Right lobe of liver (tissue), 6 donors: ENCODE measurements around the gene FOXJ1. TPM values are rescaled to one million over a fixed set of nuclear protein-coding genes. Genes with fewer than 3 reads are reported as not detected.
A peak's percentile ranks its signal among the peaks of the same experiment; 100 is the strongest.

Experiments
- ATAC-seq, 4 donors: fragments of 200-7000 bp; cut with Tn5 transposase; one replicate each; pipeline ENCODE4 v1.9.1; 2020; ENCODE audit warnings: mild to moderate bottlenecking in 4 of 4, moderate library complexity in 4 of 4
- DNase-seq, 3 donors: peaks; one replicate each; pipeline ENCODE4 v3.0.0-alpha.2; 2020
- H3K27ac ChIP-seq, 3 donors: fragments of 200-600 bp; one replicate each; pipeline ENCODE4 v1.8.0; 2022
- H3K27me3 ChIP-seq, 2 donors: fragments of 200-600 bp; one replicate each; pipeline ENCODE4 v1.8.0; 2022
- H3K36me3 ChIP-seq, 4 donors: fragments of 200-600 bp; sonication (generic) in 1 of 4; one replicate each; pipeline versions ENCODE4 v1.5.1 to v1.8.0; 2017 to 2022; ENCODE audit warnings: control low read depth in 1 of 4
- H3K4me1 ChIP-seq, 4 donors: fragments of 200-600 bp; sonication (generic) in 1 of 4; one replicate each; pipeline versions ENCODE4 v1.5.1 to v1.8.0; 2017 to 2022; ENCODE audit warnings: control low read depth in 1 of 4
- H3K4me3 ChIP-seq, 3 donors: fragments of 200-600 bp; one replicate each; pipeline ENCODE4 v1.8.0; 2022
- H3K9me3 ChIP-seq, 4 donors: fragments of 200-600 bp; sonication (generic) in 1 of 4; one replicate each; pipeline versions ENCODE4 v1.5.1 to v1.8.0; 2017 to 2022; ENCODE audit warnings: control low read depth in 1 of 4
- CTCF ChIP-seq, 4 donors: fragments of 200-600 bp in 3 of 4; fragments of 450-650 bp in 1 of 4; IDR thresholded peaks; one replicate each; pipeline versions ENCODE4 v1.5.1 to v1.8.0; 2016 to 2022; ENCODE audit warnings: antibody characterized with exemption in 4 of 4, mild to moderate bottlenecking in 2 of 4
- POLR2A ChIP-seq: fragments of 450-650 bp; IDR thresholded peaks from one replicate; pipeline ENCODE4 v1.6.1; 2017; ENCODE audit warnings: antibody characterized with exemption, mild to moderate bottlenecking
- WGBS: methylation state at CpG from one replicate; pipeline ENCODE4 v1.1.6; 2018; ENCODE audit warnings: low coverage, low lambda C conversion rate; ENCODE audit not compliant: insufficient coverage; ENCODE audit errors: missing lambda C conversion rate; 5-methylcytosine and 5-hydroxymethylcytosine counted together
- intact Hi-C, 2 donors: fragments of 100-400 bp; cut with DNase I; formaldehyde crosslinking; loops; one replicate each; pipeline versions ENCODE4 v1.11.2 to v1.14.1; 2022
- total RNA-seq, 6 experiments: library from RNA; depleted of rRNA in 2 of 6; stranded (reverse); fragments of >200 nt in 2 of 6; fragmentation: NEBNext Ultra II Directional in 3 of 6; extraction: Animal tissue kit (Norgen Biotek cat#: 25700) in 3 of 6; gene quantifications; one replicate each; pipeline versions ENCODE4 v1.1.0 to v1.2.4, GENCODE V29; 2016 to 2023
- donor health status: DM: no; HTN: yes; CAD: no.
- donor health status: DM: no; HTN: no; CAD: no.
- donor health status: DM: no; HTN: no; CAD: no.
- donor health status: DM: no; HTN: yes; CAD: no.
- donor health status: DM: no; HTN: yes; CAD: no.

The FOXJ1 gene
- total RNA-seq, 6 experiments from 2014 or later: 0.06 to 0.12 (median 0.11) TPM; not detected in 3

DNA sequence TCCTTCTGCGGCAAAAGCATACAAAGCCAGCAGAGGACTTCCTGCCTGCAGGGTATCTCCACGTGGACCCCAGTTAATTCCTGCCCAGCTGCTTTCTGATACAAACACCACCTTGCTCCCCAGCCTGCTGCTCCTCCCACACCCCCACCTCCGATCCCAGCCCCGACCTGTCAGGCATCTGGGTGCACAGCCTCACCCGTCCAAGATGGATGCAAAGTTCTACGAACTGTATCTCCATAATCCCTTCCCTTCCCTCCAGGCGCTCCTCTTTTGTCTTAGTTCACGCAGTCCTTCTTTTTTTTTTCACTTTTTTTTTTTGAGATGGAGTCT is 15.6 kb upstream of the FOXJ1 start:
- 79% methylated on average over 6 of the region's 8 CpGs for WGBS
- DNase-seq (peak in 1 of 3 donors; percentile 39), ATAC-seq (no peak)
- Histone ChIP-seq H3K4me1 (no peaks in the 10 kb centered on the region), H3K27ac (no peak overlapping the region), H3K36me3 (no peaks in the 10 kb centered on the region), H3K27me3 (no peaks in the 10 kb centered on the region), H3K4me3 (no peak overlapping the region), H3K9me3 (no peaks in the 10 kb centered on the region)
- intact Hi-C loops: no loop called here
- TF ChIP-seq CTCF (IDR thresholded peaks at IDR 0.05) (no peak), POLR2A (no peak)

GRCh38 chr17:76155988-76156661 is 15.1 kb upstream of the FOXJ1 start:
- 93% methylated on average over 7 of the region's 13 CpGs for WGBS
- Histone ChIP-seq H3K4me3 (no peak overlapping the region), H3K27ac (no peak overlapping the region), H3K9me3 (no peaks in the 10 kb centered on the region), H3K4me1 (peaks cover 0 to 1% (median under 1%) of the 10 kb centered on the region in 4 donors), H3K27me3 (no peaks in the 10 kb centered on the region), H3K36me3 (no peaks in the 10 kb centered on the region)
- intact Hi-C loops: no loop called here
- peak in 1 of 3 donors; percentile 29 for DNase-seq
- ATAC-seq: peak in 1 of 4 donors; percentile 8
- TF ChIP-seq CTCF (IDR thresholded peaks at IDR 0.05) (no peak), POLR2A (no peak)

DNA sequence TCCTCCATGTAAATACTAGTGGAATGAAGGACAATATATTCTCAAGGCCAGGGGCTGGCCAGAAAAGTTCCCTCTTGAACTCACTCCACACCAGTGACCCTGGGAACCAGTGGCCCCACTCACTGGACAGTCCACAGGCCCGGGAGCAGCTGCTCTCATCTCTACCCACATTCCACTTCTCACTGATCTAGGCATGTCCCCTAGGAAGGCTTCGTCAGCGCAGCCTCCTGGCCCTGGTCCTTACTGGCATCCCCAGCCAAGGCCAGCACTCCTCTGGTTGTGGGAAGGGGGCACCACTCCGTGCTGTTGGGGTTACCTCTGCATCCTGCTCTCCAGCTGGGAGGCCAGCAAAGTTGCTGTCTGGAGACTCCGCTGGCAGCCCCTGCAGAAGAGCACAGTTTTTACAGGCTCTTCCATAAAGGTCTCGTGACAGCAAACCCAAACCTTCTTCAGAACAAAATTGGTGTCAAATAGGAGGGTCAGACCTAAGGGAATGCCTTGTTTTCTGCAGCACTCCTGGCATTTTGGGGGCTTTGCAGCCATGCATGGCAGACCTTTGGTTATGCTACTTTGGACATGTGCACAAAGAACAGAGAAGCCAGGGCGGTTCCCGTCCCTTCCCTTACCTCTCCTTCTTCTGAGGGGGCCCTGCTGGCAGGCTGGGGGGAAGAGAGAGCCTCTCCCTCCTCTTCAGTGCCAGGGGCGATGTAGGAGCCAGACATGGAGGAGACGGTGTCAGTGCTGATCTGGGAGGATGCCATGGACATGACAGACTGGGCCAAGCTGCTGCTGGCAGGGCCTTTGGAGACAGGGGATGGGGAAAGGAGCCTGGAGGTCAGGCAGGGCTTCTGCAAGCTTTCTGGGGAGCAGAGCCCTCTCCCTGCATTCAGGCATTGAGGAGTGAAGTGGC is 14.1 kb upstream of the FOXJ1 start:
- TF ChIP-seq CTCF (IDR thresholded peaks at IDR 0.05): no peak
- TF ChIP-seq POLR2A: no peak
- no peaks in the 10 kb centered on the region for H3K27me3 ChIP-seq
- H3K36me3 ChIP-seq: no peaks in the 10 kb centered on the region
- peak in 2 of 3 donors; percentile 12 to 42 for DNase-seq
- no peak for ATAC-seq
- no peak overlapping the region for H3K27ac ChIP-seq
- intact Hi-C loops: no loop called here
- H3K4me3 ChIP-seq: no peak overlapping the region
- H3K4me1 ChIP-seq: peaks cover 0 to 10% (median 2%) of the 10 kb centered on the region in 4 donors
- 80% methylated on average over 2 of the region's 10 CpGs for WGBS
- no peaks in the 10 kb centered on the region for H3K9me3 ChIP-seq

- Histone ChIP-seq H3K9me3 (no peaks in the 10 kb centered on the region), H3K27ac (no peak overlapping the region), H3K36me3 (no peaks in the 10 kb centered on the region), H3K4me1 (peaks cover 0 to 10% (median 2%) of the 10 kb centered on the region in 4 donors), H3K4me3 (no peak overlapping the region), H3K27me3 (no peaks in the 10 kb centered on the region)
- 93% methylated on average over 3 of the region's 3 CpGs for WGBS
- intact Hi-C loops: no loop called here
- ATAC-seq (no peak), DNase-seq (no peak)
- TF ChIP-seq POLR2A (no peak), CTCF (IDR thresholded peaks at IDR 0.05) (no peak)
Measured at GRCh38 chr17:76154292-76154691, 13.2 kb upstream of the FOXJ1 start.
